ENCODE results near the gene PCDHA3.
"Not testable (repeated sequence)": the region's sequence is repeated elsewhere in the genome, so short reads cannot be mapped to it uniquely, and the experiment has no call there.

The PCDHA3 gene

DNA sequence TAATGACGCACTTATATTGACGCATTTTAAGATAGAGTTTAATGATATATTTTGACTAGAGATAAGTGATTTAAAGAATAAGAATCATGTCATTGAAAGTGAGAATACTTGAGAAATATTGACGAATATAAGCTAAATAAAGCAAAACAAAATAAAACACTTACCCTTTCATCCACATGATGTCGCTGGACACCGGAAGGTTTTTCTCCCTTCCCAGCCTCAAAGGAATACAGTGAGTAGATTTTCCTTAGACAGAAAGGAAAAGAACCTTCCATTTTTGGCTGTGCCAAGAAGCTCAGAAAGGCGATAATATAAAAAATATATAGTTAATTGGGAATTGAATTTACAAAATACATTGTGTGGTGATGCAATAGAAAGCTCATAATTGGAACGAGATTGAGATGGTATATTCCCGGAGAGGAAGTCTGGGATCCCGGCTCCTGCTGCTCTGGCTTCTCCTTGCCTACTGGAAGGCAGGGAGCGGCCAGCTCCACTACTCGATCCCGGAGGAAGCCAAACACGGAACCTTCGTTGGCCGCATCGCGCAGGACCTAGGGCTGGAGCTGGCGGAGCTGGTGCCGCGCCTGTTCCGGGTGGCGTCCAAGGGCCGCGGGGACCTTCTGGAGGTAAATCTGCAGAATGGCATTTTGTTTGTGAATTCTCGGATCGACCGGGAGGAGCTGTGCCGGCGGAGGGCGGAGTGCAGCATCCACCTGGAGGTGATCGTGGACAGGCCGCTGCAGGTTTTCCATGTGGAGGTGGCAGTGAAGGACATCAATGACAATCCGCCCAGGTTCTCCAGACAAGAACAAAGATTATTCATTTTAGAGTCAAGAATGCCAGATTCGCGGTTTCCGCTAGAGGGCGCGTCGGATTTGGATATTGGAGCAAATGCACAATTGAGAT is 20.8 kb downstream of the PCDHA3 start, which contains the start of gene PCDHA5:
Gene PCDHA5, plus strand, starts transcription at position 239 of the 906 bp plus-strand sequence.
- no peak for DNase-seq

DNA sequence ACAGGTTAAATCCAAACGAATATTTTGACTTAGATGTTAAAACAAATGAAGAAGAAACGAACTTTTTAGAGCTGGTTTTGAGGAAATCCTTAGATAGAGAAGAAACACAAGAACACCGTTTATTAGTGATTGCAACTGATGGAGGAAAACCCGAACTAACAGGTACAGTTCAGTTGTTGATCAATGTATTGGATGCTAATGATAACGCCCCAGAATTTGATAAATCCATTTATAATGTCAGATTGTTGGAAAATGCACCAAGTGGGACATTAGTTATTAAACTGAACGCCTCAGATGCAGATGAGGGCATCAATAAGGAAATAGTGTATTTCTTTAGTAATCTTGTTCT is 21.4 kb downstream of the PCDHA3 start:
- no peak for DNase-seq

GRCh38 chr5:140822969-140823368 is 22.1 kb downstream of the PCDHA3 start:
- not testable (repeated sequence) for DNase-seq

GRCh38 chr5:140823475-140823874 is 22.6 kb downstream of the PCDHA3 start:
- no peak for DNase-seq

DNA sequence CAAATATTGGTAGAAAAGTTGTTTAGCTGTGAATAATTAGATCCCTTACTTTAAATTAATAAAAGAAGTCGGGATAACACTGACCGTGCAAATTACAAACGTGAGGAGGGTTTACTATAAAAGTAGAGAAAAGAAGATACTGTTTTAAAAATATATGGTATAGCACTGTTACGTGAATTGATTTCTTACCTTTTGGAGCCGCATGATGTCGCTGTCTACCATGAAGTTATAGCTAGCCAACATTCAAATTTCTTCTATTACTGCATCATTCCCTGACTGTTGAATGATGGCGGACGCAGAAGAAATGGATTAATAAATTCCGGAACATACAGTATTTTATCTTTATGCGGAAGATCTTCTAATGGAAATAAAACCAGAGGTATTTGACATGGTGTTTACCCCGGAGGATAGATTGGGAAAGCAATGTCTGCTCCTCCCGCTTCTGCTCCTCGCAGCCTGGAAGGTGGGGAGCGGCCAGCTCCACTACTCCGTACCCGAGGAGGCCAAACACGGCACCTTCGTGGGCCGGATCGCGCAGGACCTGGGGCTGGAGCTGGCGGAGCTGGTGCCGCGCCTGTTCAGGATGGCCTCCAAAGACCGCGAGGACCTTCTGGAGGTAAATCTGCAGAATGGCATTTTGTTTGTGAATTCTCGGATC is 27.0 kb downstream of the PCDHA3 start, which contains the start of gene PCDHA6:
Gene PCDHA6, plus strand, starts transcription at position 257 of the 658 bp plus-strand sequence. Its CDS starts 132 bp downstream, at position 389.
- no peak for DNase-seq

- no peak for DNase-seq
Measured at GRCh38 chr5:140828362-140828737, 27.5 kb downstream of the PCDHA3 start.

- not testable (repeated sequence) for DNase-seq
Measured at GRCh38 chr5:140829511-140830501, 28.9 kb downstream of the PCDHA3 start.

DNA sequence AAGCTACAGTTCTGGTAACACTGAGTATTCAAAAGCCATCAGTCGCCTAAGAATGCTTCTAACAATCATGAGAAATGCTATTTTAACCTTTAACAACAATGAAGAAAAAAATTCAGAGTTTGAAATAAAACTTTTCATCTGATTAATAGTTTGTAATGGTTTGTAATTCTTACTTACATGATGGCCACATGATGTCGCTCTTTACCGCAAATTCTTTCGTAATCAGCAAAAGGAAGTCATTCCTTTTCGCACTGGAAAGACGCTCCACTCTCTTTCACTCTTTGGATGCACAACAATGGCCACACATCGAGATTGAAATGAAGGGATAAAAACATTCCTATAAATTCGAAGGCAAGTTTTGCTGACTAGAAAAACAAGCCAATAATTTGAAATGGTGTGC is 33.1 kb downstream of the PCDHA3 start, which contains the start of gene PCDHA7:
Gene PCDHA7, plus strand, starts transcription at position 277 of the 400 bp plus-strand sequence. Its CDS starts 115 bp downstream, at position 392.
- DNase-seq: no peak

- not testable (repeated sequence) for DNase-seq
Measured at GRCh38 chr5:140834439-140835008, 33.7 kb downstream of the PCDHA3 start.

- no peak for DNase-seq
Measured at GRCh38 chr5:140835622-140836510, 35.0 kb downstream of the PCDHA3 start.

- DNase-seq: no peak
Measured at GRCh38 chr5:140840978-140841962, 40.4 kb downstream of the PCDHA3 start, which contains the start of gene PCDHA8. TSS of gene PCDHA8 (plus strand) at chr5:140841187. CDS start at chr5:140841322, 135 bp downstream.

DNA sequence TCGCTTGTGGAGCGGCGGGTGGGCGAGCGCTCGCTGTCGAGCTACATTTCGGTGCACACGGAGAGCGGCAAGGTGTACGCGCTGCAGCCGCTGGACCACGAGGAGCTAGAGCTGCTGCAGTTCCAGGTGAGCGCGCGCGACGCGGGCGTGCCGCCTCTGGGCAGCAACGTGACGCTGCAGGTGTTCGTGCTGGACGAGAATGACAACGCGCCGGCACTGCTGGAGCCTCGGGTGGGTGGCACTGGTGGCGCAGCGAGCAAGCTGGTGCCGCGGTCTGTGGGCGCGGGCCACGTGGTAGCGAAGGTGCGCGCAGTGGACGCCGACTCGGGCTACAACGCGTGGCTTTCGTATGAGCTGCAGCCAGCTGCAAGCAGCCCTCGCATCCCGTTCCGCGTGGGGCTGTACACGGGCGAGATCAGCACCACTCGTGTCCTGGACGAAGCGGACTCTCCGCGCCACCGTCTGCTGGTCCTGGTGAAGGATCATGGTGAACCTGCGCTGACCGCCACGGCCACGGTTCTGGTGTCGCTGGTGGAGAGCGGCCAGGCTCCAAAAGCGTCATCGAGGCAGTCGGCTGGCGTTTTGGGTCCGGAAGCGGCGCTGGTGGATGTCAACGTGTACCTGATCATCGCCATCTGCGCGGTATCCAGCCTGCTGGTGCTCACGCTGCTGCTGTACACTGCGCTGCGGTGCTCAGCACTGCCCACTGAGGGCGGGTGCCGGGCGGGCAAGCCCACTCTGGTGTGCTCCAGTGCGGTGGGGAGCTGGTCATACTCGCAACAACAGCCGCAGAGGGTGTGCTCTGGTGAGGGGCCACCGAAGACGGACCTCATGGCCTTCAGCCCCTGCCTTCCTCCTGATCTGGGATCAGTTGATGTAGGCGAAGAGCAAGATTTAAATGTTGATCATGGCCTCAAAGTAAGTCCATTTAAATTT is 42.2 kb downstream of the PCDHA3 start:
- no peak for DNase-seq

DNA sequence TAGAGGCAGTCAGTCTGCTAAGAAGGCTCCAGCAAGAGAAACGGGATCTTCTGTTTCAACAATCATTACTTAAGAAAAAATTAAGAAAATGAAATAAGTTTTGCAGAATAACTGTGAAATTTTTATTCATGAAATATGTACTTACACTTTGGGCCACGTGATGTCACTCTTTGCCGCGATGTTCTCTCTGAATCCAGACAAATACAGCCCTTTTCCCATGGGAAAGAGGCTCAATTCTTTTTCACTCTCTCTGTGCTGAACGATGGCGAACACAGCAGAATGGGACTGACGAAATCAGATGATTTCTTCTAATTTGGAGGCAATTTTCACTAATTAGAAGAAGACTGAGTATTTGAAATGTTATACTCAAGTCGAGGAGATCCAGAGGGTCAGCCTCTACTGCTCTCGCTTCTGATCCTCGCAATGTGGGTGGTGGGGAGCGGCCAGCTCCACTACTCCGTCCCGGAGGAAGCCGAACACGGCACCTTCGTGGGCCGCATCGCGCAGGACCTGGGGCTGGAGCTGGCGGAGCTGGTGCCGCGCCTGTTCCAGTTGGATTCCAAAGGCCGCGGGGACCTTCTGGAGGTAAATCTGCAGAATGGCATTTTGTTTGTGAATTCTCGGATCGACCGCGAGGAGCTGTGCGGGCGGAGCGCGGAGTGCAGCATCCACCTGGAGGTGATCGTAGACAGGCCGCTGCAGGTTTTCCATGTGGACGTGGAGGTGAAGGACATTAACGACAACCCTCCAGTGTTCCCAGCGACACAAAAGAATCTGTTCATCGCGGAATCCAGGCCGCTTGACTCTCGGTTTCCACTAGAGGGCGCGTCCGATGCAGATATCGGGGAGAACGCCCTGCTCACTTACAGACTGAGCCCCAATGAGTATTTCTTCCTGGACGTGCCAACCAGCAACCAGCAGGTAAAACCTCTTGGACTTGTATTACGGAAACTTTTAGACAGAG is 47.6 kb downstream of the PCDHA3 start, which contains the start of gene PCDHA9:
Gene PCDHA9, plus strand, starts transcription at position 244 of the 964 bp plus-strand sequence. Its CDS starts 114 bp downstream, at position 358.
- DNase-seq: not testable (repeated sequence)

DNA sequence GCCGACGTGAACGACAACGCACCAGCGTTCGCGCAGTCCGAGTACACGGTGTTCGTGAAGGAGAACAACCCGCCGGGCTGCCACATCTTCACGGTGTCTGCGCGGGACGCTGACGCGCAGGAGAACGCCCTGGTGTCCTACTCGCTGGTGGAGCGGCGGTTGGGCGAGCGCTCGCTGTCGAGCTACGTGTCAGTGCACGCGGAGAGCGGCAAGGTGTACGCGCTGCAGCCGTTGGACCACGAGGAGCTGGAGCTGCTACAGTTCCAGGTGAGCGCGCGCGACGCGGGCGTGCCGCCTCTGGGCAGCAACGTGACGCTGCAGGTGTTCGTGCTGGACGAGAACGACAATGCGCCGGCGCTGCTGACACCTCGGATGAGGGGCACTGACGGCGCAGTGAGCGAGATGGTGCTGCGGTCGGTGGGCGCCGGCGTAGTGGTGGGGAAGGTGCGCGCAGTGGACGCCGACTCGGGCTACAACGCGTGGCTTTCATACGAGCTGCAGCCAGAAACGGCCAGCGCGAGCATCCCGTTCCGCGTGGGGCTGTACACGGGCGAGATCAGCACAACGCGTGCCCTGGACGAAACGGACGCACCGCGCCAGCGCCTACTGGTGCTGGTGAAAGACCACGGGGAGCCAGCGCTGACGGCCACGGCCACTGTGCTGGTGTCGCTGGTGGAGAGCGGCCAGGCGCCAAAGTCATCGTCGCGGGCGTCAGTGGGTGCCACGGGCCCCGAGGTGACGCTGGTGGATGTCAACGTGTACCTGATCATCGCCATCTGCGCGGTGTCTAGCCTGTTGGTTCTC is 49.2 kb downstream of the PCDHA3 start:
- not testable (repeated sequence) for DNase-seq
